Endothelial cell of hepatic sinusoid (primary cell): ENCODE results near the gene ARMH4.
"Not testable (repeated sequence)": the region's sequence is repeated elsewhere in the genome, so short reads cannot be mapped to it uniquely, and the experiment has no call there.

Experiments
- in situ Hi-C: cut with HindIII; loops from 2 replicates; pipeline ENCODE4 v1.10.0; 2017; ENCODE audit warnings: low sequenced_read_pairs

ARMH4 gene

DNA sequence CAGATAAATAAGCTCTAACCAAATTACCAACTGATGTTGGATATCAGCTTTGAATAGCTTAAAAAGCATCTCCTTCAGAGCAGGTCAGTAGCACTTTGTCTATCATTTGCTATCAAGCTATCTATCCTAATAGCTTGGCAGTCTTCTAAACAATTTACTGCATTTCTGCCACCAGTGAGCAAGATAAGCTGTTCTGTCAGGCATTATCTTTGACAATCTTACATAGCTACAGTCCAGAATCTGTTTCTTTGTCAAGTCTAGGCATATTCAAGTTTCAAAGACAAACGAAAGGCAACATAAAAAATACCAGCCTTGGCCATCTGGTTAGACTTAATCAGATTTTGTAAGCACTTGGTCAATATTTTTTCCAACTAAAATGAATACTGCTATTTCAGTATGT, 5.6 kb downstream of the ARMH4 start:
- in situ Hi-C loops: no loop called here

- in situ Hi-C loops: no loop called here
These were observed 6.1 kb downstream of the ARMH4 start for GRCh38 chr14:58145936-58146335.

- in situ Hi-C loops: no loop called here
These were observed 8.9 kb downstream of the ARMH4 start for GRCh38 chr14:58143106-58143505.

DNA sequence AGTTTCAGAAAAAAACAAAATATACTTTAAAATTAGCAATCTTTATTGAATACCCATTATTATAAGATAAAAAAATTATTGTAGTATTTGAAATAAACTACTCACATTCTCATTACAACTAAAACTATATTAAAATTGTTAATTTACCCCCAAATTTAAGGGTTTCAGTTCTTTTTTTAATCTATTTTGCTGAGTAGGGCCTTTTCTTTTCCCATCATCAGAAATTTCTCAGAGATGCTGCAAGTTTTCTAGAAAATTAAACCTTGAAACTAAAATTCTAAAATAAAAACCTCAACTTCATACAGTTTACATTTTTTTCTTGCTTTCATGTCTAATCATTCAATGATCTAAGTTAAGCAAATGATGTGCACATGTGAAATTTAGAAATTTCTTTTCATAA, 10.1 kb downstream of the ARMH4 start:
- in situ Hi-C loops: no loop called here

GRCh38 chr14:58138714-58139482, 13.1 kb downstream of the ARMH4 start:
- in situ Hi-C loops: no loop called here

DNA sequence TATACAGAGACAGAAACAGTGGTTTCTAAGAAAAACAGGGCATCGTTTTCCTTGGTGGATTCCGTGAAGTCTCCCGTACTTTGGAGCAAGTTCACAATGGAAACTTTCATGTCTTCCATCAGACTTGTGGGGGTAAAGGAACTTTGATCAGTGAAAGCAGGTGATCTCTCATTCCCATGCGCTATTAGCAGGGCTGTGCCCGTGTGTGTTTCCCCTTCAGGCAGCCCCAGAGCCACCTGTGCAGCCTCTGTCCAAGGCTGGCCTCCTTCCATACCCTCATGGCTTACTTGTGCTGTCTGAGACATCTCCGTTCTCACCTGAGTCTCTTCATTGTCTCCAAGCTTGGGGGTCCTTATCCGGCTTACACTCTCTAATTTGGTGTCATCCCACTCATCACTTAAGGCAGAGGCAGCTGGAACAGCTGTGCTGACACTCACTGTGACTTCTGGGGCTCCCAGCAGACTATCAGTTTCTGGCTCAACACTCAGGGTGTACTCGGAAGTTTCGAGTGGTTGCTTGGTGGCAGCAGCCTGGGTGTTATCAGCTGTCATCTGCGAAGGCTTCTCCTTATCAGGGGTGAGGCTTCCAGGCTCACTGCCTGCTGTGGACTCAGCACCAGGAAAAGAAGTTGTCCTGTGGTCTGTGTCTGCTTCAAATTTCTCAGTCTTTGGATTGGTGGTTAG, 13.8 kb downstream of the ARMH4 start:
- in situ Hi-C loops: no loop called here

DNA sequence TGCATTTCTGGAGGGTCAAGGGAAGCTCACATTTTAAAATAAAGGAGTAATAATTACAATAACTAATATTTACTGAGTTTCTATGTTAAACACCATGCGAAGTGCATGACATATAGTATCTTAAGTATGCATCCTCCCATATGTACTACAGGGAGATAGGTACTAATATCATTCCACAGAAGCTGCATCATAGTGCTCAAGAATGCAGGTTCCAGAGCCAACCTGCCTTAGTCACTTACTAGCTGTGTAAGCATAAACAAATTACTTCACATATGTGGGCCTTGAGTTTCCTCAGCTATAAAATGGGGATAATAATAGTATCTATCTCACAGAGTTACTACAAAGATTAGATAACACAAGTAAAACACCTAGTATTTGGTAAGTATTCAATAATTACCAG, 18.3 kb downstream of the ARMH4 start:
- in situ Hi-C loops: loop anchor here (5.0 kb wide), 1 partner anchor 39 kb away; no protein-coding TSS in a partner anchor

GRCh38 chr14:58131386-58131785, 20.6 kb downstream of the ARMH4 start:
- in situ Hi-C loops: loop anchor here (5.0 kb wide), 1 partner anchor 41 kb away; no protein-coding TSS in a partner anchor

DNA sequence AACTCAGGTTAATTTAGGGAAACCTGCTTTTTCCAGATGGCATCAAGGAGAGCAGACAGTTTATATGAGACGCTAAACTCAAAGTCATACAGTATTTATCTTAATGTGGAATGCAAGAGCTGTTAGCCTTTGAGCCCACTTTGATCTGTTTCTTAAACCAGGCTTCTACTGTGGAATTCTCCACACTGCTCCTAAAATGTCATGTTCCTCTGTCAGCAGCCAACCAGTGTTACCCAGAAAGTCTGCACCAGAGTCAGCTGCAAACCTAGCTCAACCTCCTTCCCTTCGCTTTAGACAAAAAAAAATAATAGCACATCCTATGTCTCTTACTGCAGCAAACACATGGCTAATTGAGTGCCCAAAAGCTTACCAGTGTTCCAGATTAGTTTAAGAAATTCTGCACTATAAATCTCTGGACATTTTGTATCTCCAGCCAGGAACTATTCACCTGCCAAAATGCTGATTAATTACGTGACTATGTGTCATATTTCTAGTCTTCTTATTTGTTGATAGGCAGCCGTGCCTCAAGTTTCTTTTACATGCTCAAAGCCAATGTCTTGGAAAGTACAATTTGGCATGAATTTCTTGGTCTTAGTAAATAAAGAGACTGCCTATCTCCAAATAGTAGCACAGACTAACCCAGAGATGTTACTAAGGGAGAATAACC, 21.8 kb downstream of the ARMH4 start:
- in situ Hi-C loops: loop anchor here (5.0 kb wide), 1 partner anchor 42 kb away; no protein-coding TSS in a partner anchor

DNA sequence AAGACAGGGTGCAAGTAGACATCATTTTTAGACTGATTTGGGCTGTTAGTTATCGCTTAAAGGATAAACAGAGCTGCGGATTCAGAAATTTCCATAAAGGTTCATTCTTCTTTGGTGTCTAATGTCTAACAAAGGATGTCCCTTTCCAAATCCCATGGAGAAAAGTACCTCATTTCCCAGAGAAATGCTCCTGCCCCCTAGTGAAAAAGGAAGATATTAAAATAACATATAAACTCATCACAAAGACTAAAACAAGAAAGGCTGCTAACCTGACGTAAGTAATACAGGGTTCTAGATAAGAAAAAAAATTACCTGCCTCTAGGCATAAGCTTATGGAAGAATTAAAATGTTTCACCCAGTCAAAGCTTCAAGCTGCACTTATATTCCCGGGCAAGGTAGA, 22.8 kb downstream of the ARMH4 start:
- in situ Hi-C loops: no loop called here

- in situ Hi-C loops: no loop called here
These were observed 23.6 kb downstream of the ARMH4 start for GRCh38 chr14:58128416-58128815.

DNA sequence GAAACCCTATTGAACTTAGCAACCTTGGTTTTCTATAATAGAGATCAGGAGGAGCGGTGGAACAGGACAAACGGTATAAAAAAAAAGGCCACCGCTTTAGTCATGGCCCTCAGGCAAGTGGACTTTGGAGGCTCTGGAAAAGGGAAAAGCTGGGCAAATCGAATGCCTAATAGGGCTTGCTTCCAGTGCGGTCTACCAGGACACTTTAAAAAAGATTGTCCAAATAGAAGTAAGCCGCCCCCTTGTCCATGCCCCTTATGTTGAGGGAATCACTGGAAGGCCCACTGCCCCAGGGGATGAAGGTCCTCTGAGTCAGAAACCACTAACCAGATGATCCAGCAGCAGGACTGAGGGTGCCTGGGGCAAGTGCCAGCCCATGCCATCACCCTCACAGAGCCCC, 29.5 kb downstream of the ARMH4 start:
- in situ Hi-C loops: not testable (repeated sequence)

- in situ Hi-C loops: no loop called here
These were observed 30.4 kb downstream of the ARMH4 start for GRCh38 chr14:58121530-58122186.

- in situ Hi-C loops: no loop called here
These were observed 32.6 kb downstream of the ARMH4 start for GRCh38 chr14:58119381-58119780.

- in situ Hi-C loops: no loop called here
These were observed 33.8 kb downstream of the ARMH4 start for GRCh38 chr14:58118097-58118815.

GRCh38 chr14:58109744-58110143, 42.3 kb downstream of the ARMH4 start:
- in situ Hi-C loops: loop anchor here (5.0 kb wide), 1 partner anchor 58 kb away; no protein-coding TSS in a partner anchor

DNA sequence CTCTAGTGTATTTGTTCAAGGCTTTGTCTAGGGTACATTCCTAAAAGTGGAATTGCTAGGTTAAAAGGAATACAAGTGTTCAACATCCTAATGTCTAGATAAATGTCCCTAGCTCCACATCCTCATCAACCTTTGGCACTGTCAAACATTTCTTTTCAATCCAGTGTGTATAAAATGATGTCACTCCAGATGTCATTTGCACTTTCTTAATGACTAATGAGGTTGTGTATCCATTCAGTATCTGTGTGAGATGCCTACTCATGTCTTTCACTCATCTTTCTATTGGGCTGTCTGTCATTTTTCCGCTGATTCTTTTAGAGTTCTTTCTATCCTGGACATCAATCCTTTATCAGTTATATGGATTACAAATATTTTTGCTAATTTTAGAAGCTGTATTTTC, 43.3 kb downstream of the ARMH4 start:
- in situ Hi-C loops: no loop called here

DNA sequence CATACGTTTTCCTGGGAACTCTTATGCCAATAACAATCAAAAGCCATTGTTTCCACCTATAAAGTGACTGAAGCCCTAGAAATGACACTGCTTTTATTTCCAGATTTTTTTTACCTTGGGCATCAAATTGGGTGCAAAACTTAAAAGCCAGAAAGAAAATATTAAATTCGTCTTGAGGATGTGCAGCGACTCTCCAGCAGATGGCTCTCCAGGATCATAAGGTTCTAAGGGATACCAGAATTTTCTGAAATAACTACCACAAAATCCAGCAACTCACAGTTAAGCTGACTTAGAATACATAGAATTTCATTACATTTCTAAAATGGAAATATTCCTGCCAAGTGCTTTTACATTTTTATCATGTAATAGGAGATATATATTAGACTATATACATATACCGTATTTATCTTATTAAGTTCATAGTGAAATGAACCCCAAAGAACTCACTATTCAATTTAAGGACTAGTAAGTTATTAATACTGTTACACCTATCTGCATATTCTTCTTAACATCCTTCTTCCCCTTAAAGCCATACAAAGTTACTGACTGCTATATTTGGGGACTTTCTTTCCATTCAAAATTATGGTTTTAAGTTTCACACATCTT, 44.0 kb downstream of the ARMH4 start:
- in situ Hi-C loops: no loop called here

DNA sequence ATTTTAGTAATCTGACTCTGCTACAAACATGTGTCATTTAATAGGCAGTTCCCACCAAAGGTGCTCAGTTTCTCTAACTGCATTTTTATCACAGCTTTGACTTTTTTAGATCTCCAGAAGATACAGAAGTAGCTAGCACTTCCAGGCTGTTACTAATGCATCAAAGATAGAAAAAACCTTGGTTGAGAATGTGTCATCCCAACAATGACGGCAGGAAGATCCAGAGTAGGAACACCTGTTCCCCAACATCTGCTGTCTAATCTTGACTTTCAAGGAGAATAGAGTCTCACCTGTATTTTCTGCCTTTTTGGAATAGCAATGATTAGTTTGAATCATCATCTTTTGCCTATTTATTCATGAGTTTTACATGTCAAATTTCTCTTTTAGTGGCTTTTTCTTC, 45.0 kb downstream of the ARMH4 start:
- in situ Hi-C loops: no loop called here

GRCh38 chr14:58106446-58106845, 45.6 kb downstream of the ARMH4 start:
- in situ Hi-C loops: no loop called here
